ENCODE measurements around the gene PRKCA. TPM values are rescaled to one million over a fixed set of nuclear protein-coding genes. Genes with fewer than 3 reads are reported as not detected.

The PRKCA gene
- total and polyA plus RNA-seq, 2 experiments from 2014 or later: 6.4 to 35.4 TPM

- Mint-ChIP-seq H3K27ac (no peak overlapping the region), H3K36me3 (ENCODE audit: low read depth) (no peaks in the 10 kb centered on the region), H3K9me3 (no peaks in the 10 kb centered on the region), H3K27me3 (ENCODE audit: insufficient read depth, low read depth, poor library complexity) (no peaks in the 10 kb centered on the region), H3K4me1 (peaks cover 20% of the 10 kb centered on the region), H3K4me3 (no peak overlapping the region)
- Histone ChIP-seq H3K9me2 (ENCODE audit: insufficient read depth) (no peaks in the 10 kb centered on the region), H3K36me3 (ENCODE audit: insufficient read depth) (no peaks in the 10 kb centered on the region), H3K27ac (ENCODE audit: low read depth) (no peak overlapping the region), H3K4me3 (no peak overlapping the region), H3K4me1 (ENCODE audit: insufficient read depth) (peaks cover 9% of the 10 kb centered on the region), H4K20me1 (replicated peaks; ENCODE audit: insufficient read depth) (no peaks in the 10 kb centered on the region), H3K79me2 (replicated peaks; ENCODE audit: insufficient read depth) (no peaks in the 10 kb centered on the region), H3F3A (replicated peaks; ENCODE audit: low read depth) (no peaks in the 10 kb centered on the region), H3K27me3 (ENCODE audit: insufficient read depth) (no peaks in the 10 kb centered on the region), H3K4me2 (no peak overlapping the region), H2AFZ (no peak overlapping the region)
- ATAC-seq (no peak), DNase-seq (ENCODE audit: low spot score) (no peak)
- no peak for TF ChIP-seq ZNF331 (CRISPR knock-in tag; IDR thresholded peaks at IDR 0.05; ENCODE audit: low read depth)
- TF ChIP-seq STAT1 (IDR thresholded peaks at IDR 0.05; ENCODE audit: unreplicated experiment): no peak
- no peak for TF ChIP-seq ZNF114 (CRISPR knock-in tag; IDR thresholded peaks at IDR 0.05)
- no peak for TF ChIP-seq EZH2phosphoT487 (IDR thresholded peaks at IDR 0.05; ENCODE audit: unreplicated experiment)
- TF ChIP-seq ETS1 (IDR thresholded peaks at IDR 0.05): no peak
- TF ChIP-seq CTCF (conservative IDR thresholded peaks at IDR 0.05; ENCODE audit: low read depth in 2 of 2): no peak
- no peak for TF ChIP-seq REST (IDR thresholded peaks at IDR 0.05; ENCODE audit: unreplicated experiment)
Observed at GRCh38 chr17:66375121-66375520, 72.7 kb downstream of the PRKCA start.

GRCh38 chr17:66378296-66378695, 75.9 kb downstream of the PRKCA start:
- peaks cover 19% of the 10 kb centered on the region for H3K4me1 Mint-ChIP-seq
- Histone ChIP-seq H3K9me2 (ENCODE audit: insufficient read depth) (no peaks in the 10 kb centered on the region), H3K27ac (ENCODE audit: low read depth) (no peak overlapping the region), H3K4me3 (no peak overlapping the region), H4K20me1 (replicated peaks; ENCODE audit: insufficient read depth) (no peaks in the 10 kb centered on the region), H3K4me2 (no peak overlapping the region), H2AFZ (no peak overlapping the region), H3F3A (replicated peaks; ENCODE audit: low read depth) (no peaks in the 10 kb centered on the region), H3K4me1 (ENCODE audit: insufficient read depth) (peaks cover 9% of the 10 kb centered on the region), H3K36me3 (ENCODE audit: insufficient read depth) (no peaks in the 10 kb centered on the region), H3K27me3 (ENCODE audit: insufficient read depth) (no peaks in the 10 kb centered on the region), H3K79me2 (replicated peaks; ENCODE audit: insufficient read depth) (0 out of 2 replicates have a peak, but pooled peaks cover 4% of the 10 kb centered on the region)
- DNase-seq (ENCODE audit: low spot score): no peak
- H3K36me3 Mint-ChIP-seq (ENCODE audit: low read depth): no peaks in the 10 kb centered on the region
- no peak overlapping the region for H3K27ac Mint-ChIP-seq
- H3K4me3 Mint-ChIP-seq: no peak overlapping the region
- no peaks in the 10 kb centered on the region for H3K9me3 Mint-ChIP-seq
- ATAC-seq: no peak
- H3K27me3 Mint-ChIP-seq (ENCODE audit: insufficient read depth, low read depth, poor library complexity): no peaks in the 10 kb centered on the region
- TF ChIP-seq ZNF331 (CRISPR knock-in tag; IDR thresholded peaks at IDR 0.05; ENCODE audit: low read depth) (no peak), ZNF462 (CRISPR knock-in tag; IDR thresholded peaks at IDR 0.05) (no peak), POLR2AphosphoS5 (IDR thresholded peaks at IDR 0.05; ENCODE audit: low read depth) (no peak)
